Parathyroid adenoma (tissue), 2 donors: ENCODE results near the gene GALNT8.

Experiments used
- H2AFZ ChIP-seq: fragments of 300-600 bp; sonication (generic); one replicate; pipeline ENCODE4 v1.7.0; 2017; ENCODE audit warnings: antibody characterized with exemption, mild to moderate bottlenecking
- H3K27ac ChIP-seq: fragments of 300-600 bp; sonication (generic); one replicate; pipeline ENCODE4 v1.7.0; 2017
- H3K27me3 ChIP-seq: fragments of 300-600 bp; sonication (generic); one replicate; pipeline ENCODE4 v1.7.0; 2017; ENCODE audit warnings: low read length; ENCODE audit not compliant: control insufficient read depth, insufficient read depth
- H3K36me3 ChIP-seq: fragments of 300-600 bp; sonication (generic); one replicate; pipeline ENCODE4 v1.7.0; 2017; ENCODE audit warnings: low read length; ENCODE audit not compliant: control insufficient read depth, insufficient read depth
- H3K4me1 ChIP-seq: fragments of 300-600 bp; sonication (generic); one replicate; pipeline ENCODE4 v1.7.0; 2017; ENCODE audit warnings: control low read depth
- H3K4me2 ChIP-seq: fragments of 300-600 bp; sonication (generic); one replicate; pipeline ENCODE4 v1.7.0; 2017; ENCODE audit warnings: low read length
- H3K4me3 ChIP-seq: fragments of 300-600 bp; sonication (generic); one replicate; pipeline ENCODE4 v1.7.0; 2017; ENCODE audit warnings: low read depth, low read length
- H3K79me2 ChIP-seq: fragments of 300-600 bp; sonication (generic); one replicate; pipeline ENCODE4 v1.7.0; 2017; ENCODE audit warnings: control low read depth
- H3K9ac ChIP-seq: fragments of 300-600 bp; sonication (generic); one replicate; pipeline ENCODE4 v1.7.0; 2017; ENCODE audit warnings: mild to moderate bottlenecking
- H3K9me3 ChIP-seq: fragments of 300-600 bp; sonication (generic); one replicate; pipeline ENCODE4 v1.7.0; 2017; ENCODE audit warnings: low read length; ENCODE audit not compliant: control insufficient read depth
- CTCF ChIP-seq: fragments of 300-600 bp; sonication (generic); IDR thresholded peaks from one replicate; pipeline ENCODE4 v1.7.0; 2017; ENCODE audit warnings: antibody characterized with exemption, mild to moderate bottlenecking
- donor health status: primary hyperparathyroidism.

Gene GALNT8

GRCh38 chr12:4796694-4797482 lies 76.7 kb downstream of the GALNT8 start:
- no peak overlapping the region for H3K4me3 ChIP-seq
- H3K36me3 ChIP-seq = no peaks in the 10 kb centered on the region
- H3K4me2 ChIP-seq = no peak overlapping the region

GRCh38 chr12:4800555-4800954 lies 80.4 kb downstream of the GALNT8 start:
- H3K4me3 ChIP-seq = no peak overlapping the region
- no peak overlapping the region for H3K27ac ChIP-seq
- no peak overlapping the region for H2AFZ ChIP-seq
- H3K36me3 ChIP-seq = no peaks in the 10 kb centered on the region
- no peaks in the 10 kb centered on the region for H3K27me3 ChIP-seq
- no peaks in the 10 kb centered on the region for H3K4me1 ChIP-seq
- no peaks in the 10 kb centered on the region for H3K9me3 ChIP-seq
- H3K4me2 ChIP-seq = no peak overlapping the region
- H3K9ac ChIP-seq = no peak overlapping the region
- no peaks in the 10 kb centered on the region for H3K79me2 ChIP-seq
- TF ChIP-seq CTCF = no peak

More at GRCh38 chr12:4796694-4797482, 76.7 kb downstream of the GALNT8 start:
- H3K27me3 ChIP-seq = no peaks in the 10 kb centered on the region
- no peak for TF ChIP-seq CTCF
- no peak overlapping the region for H2AFZ ChIP-seq
- H3K9me3 ChIP-seq = no peaks in the 10 kb centered on the region
- H3K27ac ChIP-seq = no peak overlapping the region
- no peaks in the 10 kb centered on the region for H3K4me1 ChIP-seq
- no peaks in the 10 kb centered on the region for H3K79me2 ChIP-seq
- no peak overlapping the region for H3K9ac ChIP-seq

- Histone ChIP-seq H3K9me3 (no peaks in the 10 kb centered on the region), H3K4me2 (no peak overlapping the region), H3K27ac (no peak overlapping the region), H3K27me3 (no peaks in the 10 kb centered on the region), H3K79me2 (no peaks in the 10 kb centered on the region), H3K36me3 (no peaks in the 10 kb centered on the region), H3K9ac (no peak overlapping the region), H3K4me1 (no peaks in the 10 kb centered on the region), H3K4me3 (no peak overlapping the region), H2AFZ (no peak overlapping the region)
- TF ChIP-seq CTCF = no peak
Measured at GRCh38 chr12:4802841-4803240, 82.6 kb downstream of the GALNT8 start.

- H3K4me2 ChIP-seq = no peak overlapping the region
- no peak overlapping the region for H3K27ac ChIP-seq
- no peaks in the 10 kb centered on the region for H3K4me1 ChIP-seq
- no peak overlapping the region for H2AFZ ChIP-seq
- no peaks in the 10 kb centered on the region for H3K36me3 ChIP-seq
- H3K9ac ChIP-seq = no peak overlapping the region
- H3K9me3 ChIP-seq = no peaks in the 10 kb centered on the region
- no peak overlapping the region for H3K4me3 ChIP-seq
- no peak for TF ChIP-seq CTCF
- peaks cover 7% of the 10 kb centered on the region for H3K27me3 ChIP-seq
- no peaks in the 10 kb centered on the region for H3K79me2 ChIP-seq
Measured at GRCh38 chr12:4806439-4807115, 86.4 kb downstream of the GALNT8 start.
